ENCODE results near the gene NOXA1. TPM values are rescaled to one million over a fixed set of nuclear protein-coding genes. Genes with fewer than 3 reads are reported as not detected.
"Not testable (repeated sequence)": the region's sequence is repeated elsewhere in the genome, so short reads cannot be mapped to it uniquely, and the experiment has no call there.

Gene NOXA1, protein sequence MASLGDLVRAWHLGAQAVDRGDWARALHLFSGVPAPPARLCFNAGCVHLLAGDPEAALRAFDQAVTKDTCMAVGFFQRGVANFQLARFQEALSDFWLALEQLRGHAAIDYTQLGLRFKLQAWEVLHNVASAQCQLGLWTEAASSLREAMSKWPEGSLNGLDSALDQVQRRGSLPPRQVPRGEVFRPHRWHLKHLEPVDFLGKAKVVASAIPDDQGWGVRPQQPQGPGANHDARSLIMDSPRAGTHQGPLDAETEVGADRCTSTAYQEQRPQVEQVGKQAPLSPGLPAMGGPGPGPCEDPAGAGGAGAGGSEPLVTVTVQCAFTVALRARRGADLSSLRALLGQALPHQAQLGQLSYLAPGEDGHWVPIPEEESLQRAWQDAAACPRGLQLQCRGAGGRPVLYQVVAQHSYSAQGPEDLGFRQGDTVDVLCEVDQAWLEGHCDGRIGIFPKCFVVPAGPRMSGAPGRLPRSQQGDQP
- 0.32 TPM in 1 of 2 replicates, not detected in the other for total RNA-seq

DNA sequence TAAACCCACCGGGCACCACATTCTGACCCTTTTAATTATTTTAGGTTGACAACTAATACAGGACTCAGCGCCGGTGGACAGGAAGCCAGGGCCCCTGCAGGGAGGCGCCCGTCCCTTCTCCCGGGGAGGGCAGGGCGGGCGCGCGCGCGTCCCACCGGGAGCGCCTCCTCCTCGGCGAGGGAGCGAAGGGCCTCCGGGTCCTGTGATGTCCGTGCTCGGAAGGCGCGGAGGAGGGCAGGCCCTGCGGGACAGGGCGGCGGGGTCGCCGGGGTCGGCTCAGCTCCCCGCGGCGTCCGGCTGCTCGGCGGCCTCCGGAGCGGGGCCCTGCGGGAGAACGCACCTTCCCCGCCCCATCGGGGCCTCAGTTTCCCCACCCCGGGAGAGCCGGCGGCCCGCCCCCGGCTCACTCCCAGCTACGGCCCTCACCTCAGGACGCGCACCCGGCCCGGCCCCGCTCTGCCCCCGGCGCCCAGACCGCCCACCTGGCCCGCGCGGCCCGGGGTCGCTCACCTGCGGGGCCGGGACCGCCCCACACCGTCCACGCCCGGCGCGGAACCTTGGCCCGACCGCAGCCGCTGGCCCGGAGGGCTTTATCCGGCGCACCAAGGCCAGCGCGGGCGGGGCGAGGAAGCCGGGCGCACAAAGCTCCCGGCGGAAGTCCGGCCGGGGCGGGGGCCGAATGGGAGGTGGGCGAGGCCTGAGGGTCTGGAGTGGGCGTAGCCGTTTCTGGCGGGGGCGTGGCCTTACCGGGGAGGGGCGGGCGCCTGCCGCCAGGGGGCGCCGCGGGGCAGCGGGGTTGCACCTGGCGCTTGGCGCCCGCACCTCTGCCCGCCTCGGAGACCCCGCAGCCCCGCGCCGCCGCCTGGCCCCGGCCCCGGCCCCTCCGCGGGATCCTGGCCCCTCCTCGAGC is at the start of gene NOXA1, which contains the start of gene EXD3:
TSS of gene NOXA1 (plus strand) at position 790 of the 910 bp plus-strand sequence. CDS start 137 bp downstream, outside the sequence.
TSS of gene EXD3 (minus strand) at position 559 of the 910 bp plus-strand sequence. CDS start 27,805 bp downstream, outside the sequence.
- DNase-seq (ENCODE audit: low read depth): peak; percentile 93
- peak within 1 kb of the TSS; percentile 80 for H3K4me3 ChIP-seq (ENCODE audit: low read depth, low read length)
- TF ChIP-seq, protein P1, sequence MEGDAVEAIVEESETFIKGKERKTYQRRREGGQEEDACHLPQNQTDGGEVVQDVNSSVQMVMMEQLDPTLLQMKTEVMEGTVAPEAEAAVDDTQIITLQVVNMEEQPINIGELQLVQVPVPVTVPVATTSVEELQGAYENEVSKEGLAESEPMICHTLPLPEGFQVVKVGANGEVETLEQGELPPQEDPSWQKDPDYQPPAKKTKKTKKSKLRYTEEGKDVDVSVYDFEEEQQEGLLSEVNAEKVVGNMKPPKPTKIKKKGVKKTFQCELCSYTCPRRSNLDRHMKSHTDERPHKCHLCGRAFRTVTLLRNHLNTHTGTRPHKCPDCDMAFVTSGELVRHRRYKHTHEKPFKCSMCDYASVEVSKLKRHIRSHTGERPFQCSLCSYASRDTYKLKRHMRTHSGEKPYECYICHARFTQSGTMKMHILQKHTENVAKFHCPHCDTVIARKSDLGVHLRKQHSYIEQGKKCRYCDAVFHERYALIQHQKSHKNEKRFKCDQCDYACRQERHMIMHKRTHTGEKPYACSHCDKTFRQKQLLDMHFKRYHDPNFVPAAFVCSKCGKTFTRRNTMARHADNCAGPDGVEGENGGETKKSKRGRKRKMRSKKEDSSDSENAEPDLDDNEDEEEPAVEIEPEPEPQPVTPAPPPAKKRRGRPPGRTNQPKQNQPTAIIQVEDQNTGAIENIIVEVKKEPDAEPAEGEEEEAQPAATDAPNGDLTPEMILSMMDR (IDR thresholded peaks at IDR 0.05; ENCODE audit: insufficient read depth, low read depth, low read length): peak; percentile 54

DNA sequence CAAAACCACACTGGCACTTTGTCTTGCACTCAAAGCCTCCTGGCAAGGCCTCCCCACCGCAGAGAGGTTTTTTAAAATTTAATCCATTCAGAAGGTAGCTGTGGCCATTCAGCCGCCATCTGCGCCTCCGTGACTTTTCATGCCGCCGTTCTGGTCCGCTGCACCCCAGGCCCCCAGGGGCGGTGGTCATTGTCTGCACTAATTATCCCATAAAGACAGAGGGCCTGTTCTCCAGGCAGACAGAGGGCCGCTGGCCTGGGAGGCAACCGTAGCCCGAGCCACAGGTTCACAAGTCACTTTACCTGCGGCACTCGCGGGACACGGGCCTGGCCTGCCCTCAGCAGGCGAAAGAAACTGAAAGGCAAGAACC is 49.6 kb upstream of the NOXA1 start:
- TF ChIP-seq, protein P1 (IDR thresholded peaks at IDR 0.05; ENCODE audit: insufficient read depth, low read depth, low read length): no peak
- no peak overlapping the region for H3K4me3 ChIP-seq (ENCODE audit: low read depth, low read length)
- no peak for DNase-seq (ENCODE audit: low read depth)

DNA sequence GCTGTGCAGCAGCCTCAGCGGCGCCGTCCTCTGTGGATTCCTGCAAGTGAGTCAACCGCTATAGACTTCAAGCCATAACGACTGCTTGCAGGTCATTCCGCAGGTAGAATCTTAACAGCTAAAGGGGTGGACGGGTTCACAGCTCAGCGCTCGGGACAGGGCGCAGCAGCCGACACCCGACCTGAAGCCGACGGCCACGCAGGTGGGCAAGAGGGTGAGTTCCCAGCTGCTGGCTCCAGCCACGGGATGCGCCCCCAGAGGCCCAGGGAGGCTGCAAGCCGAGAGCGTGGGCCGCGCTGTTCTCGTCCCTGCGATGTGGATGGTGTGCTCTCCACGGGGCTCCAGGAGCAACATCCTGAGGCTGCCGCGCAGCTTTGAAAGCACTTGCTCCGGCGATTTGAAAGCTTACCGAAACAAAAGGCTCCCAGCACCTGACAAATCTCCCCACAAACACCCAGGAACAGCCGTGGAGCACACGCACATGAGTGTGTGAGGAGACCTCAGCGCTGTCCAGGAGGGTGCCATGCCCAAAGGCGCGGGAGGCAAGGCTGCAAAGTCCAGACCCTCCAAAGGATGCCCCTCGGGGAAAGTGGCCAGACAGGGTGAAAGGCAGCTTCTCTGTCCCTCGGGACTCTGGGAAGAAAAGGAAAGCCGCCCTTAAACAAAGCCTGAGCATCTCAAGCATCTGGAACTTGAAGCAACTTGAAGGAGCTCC is 48.9 kb upstream of the NOXA1 start:
- TF ChIP-seq, protein P1 (IDR thresholded peaks at IDR 0.05; ENCODE audit: insufficient read depth, low read depth, low read length): no peak
- no peak overlapping the region for H3K4me3 ChIP-seq (ENCODE audit: low read depth, low read length)
- DNase-seq (ENCODE audit: low read depth): no peak

DNA sequence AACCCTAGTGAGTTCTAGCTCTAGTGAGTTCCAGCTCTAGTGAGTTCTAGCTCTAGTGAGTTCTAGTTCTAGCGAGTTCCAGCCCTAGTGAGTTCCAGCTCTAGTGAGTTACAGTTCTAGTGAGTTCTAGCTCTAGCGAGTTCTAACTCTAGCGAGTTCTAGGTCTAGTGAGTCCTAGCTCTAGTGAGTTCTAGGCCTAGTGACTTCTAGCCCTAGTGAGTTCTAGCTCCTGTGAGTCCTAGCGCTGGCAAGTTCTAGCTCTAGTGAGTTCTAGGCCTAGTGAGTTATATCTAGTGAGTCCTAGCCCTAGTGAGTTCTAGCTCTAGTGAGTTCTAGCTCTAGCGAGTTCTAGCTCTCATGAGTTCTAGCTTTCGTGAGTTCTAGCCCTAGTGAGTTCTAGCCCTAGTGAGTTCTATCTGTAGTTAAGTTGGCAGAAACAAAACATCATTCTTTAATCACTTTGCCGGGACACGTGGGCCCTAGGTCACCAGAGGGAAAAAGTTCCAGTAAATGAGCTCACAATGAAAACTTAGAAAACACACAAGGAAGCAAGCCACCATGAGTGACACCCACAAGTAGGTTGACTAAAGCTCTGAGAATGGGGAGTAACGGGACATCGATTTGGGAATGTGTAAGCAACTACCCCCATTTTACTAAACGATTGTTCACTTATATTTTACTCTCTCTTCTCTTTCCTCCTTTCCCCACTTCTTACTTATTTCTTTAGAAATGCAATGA is 47.7 kb upstream of the NOXA1 start:
- no peak for DNase-seq (ENCODE audit: low read depth)
- TF ChIP-seq, protein P1 (IDR thresholded peaks at IDR 0.05; ENCODE audit: insufficient read depth, low read depth, low read length): no peak
- H3K4me3 ChIP-seq (ENCODE audit: low read depth, low read length): no peak overlapping the region

DNA sequence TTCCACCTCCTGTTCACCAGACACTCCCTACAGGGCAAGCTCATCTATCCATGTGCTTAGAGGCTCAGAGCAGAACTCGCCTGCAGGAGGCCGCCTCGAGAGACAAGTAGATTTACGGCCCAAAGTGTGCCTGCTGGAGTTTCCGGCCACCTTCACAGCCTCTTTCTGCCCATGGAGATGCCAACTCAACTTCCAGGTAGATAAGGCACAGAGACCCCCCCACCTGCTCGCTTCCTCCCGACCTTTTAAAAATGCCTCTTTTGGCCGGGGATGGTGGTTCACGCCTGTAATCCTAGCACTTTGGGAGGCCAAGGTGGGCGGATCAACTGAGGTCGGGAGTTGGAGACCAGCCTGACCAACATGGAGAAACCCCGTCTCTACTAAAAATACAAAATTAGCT is 46.8 kb upstream of the NOXA1 start:
- DNase-seq (ENCODE audit: low read depth): no peak
- TF ChIP-seq, protein P1 (IDR thresholded peaks at IDR 0.05; ENCODE audit: insufficient read depth, low read depth, low read length): no peak
- H3K4me3 ChIP-seq (ENCODE audit: low read depth, low read length): no peak overlapping the region

DNA sequence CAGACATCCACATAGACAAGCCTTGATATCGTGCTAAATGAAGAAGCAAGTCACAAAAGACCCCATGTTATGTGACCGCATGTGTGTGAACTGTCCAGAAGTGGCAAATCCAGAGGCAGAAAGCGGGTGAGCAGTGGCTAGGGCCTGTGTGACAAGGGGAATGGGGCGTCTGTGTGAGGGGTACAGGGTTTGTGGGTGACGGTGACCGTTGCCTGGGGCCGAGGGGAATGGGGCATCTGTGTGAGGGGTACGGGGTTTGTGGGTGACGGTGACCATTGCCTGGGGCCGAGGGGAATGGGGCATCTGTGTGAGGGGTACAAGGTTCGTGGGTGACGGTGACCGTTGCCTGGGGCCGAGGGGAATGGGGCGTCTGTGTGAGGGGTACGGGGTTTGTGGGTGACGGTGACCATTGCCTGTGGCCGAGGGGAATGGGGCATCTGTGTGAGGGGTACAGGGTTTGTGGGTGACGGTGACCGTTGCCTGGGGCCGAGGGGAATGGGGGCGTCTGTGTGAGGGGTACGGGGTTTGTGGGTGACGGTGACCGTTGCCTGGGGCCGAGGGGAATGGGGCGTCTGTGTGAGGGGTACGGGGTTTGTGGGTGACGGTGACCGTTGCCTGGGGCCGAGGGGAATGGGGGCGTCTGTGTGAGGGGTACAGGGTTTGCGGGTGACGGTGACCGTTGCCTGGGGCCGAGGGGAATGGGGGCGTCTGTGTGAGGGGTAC is 44.3 kb upstream of the NOXA1 start:
- not testable (repeated sequence) for H3K4me3 ChIP-seq (ENCODE audit: low read depth, low read length); DNase-seq (ENCODE audit: low read depth)

Measured in fibroblast of villous mesenchyme (primary cell).